K562 (cell line): Measurements from ENCODE around the gene TNIP1. TPM values are rescaled to one million over a fixed set of nuclear protein-coding genes. Genes with fewer than 3 reads are reported as not detected.
A peak's percentile ranks its signal among the peaks of the same experiment; 100 is the strongest.

Experiments used
- ARID4B ChIP-seq: sonication (generic); formaldehyde crosslinking; IDR thresholded peaks from 2 replicates; pipeline ENCODE4 v1.8.0; 2022; ENCODE audit warnings: mild to moderate bottlenecking, missing genetic modification reagents
- C11orf30 ChIP-seq: fragments of 450-650 bp; IDR thresholded peaks from 2 replicates; pipeline ENCODE4 v1.6.1; 2016; ENCODE audit warnings: low read depth, mild to moderate bottlenecking
- ESRRA ChIP-seq: fragments of 450-650 bp; IDR thresholded peaks from 2 replicates; pipeline ENCODE4 v1.6.1; 2014; ENCODE audit warnings: low read depth, mild to moderate bottlenecking, moderate library complexity, borderline replicate concordance
- ETS1 ChIP-seq: conservative IDR thresholded peaks from 2 replicates; pipeline ENCODE4 v1.6.1; 2011; ENCODE audit warnings: low read depth, mild to moderate bottlenecking, low read length; ENCODE audit not compliant: control insufficient read depth
- ETV5 ChIP-seq: sonication (generic); formaldehyde crosslinking; IDR thresholded peaks from 2 replicates; pipeline ENCODE4 v1.4.0; 2020; ENCODE audit warnings: low read depth, mild to moderate bottlenecking, missing genetic modification reagents
- MEIS2 ChIP-seq: fragments of 450-650 bp; IDR thresholded peaks from 2 replicates; pipeline ENCODE4 v1.6.1; 2014; ENCODE audit warnings: mild to moderate bottlenecking; ENCODE audit not compliant: partially characterized antibody
- NFIX ChIP-seq: fragments of 250-450 bp; sonication (Bioruptor Pico); IDR thresholded peaks from 2 replicates; pipeline ENCODE4 v1.4.0; 2020; ENCODE audit warnings: low read depth, mild to moderate bottlenecking, moderate library complexity
- POLR2B ChIP-seq: fragments of 450-650 bp; IDR thresholded peaks from 2 replicates; pipeline ENCODE4 v1.6.1; 2018; ENCODE audit warnings: low read depth; ENCODE audit not compliant: partially characterized antibody
- RB1 ChIP-seq: fragments of 450-650 bp; IDR thresholded peaks from 2 replicates; pipeline ENCODE4 v1.6.1; 2017; ENCODE audit warnings: low read depth, mild to moderate bottlenecking
- RBFOX2 ChIP-seq: fragments of 200-400 bp; formaldehyde crosslinking; IDR thresholded peaks from 2 replicates; pipeline ENCODE4 v1.6.1; 2017; ENCODE audit warnings: low read depth, mild to moderate bottlenecking, low read length, moderate library complexity
- RBM25 ChIP-seq: fragments of 200-400 bp; formaldehyde crosslinking; IDR thresholded peaks from 2 replicates; pipeline ENCODE4 v1.6.1; 2018; ENCODE audit warnings: low read length, low read depth, moderate library complexity; ENCODE audit not compliant: severe bottlenecking
- SIN3A ChIP-seq, 2 experiments: fragments of 150-350 bp in 1 of 2; IDR thresholded peaks; 2 replicates each; pipeline ENCODE4 v1.6.1; 2011 to 2016; ENCODE audit warnings: borderline replicate concordance in 2 of 2, low read depth in 2 of 2, low read length in 2 of 2, mild to moderate bottlenecking in 2 of 2, moderate library complexity in 2 of 2; ENCODE audit not compliant: control insufficient read depth in 1 of 2
- SIN3B ChIP-seq: fragments of 450-650 bp; IDR thresholded peaks from 2 replicates; pipeline ENCODE4 v1.6.1; 2017; ENCODE audit warnings: low read depth, mild to moderate bottlenecking, moderate library complexity
- TBP ChIP-seq: optimal IDR thresholded peaks from 2 replicates; pipeline ENCODE3; 2011; ENCODE audit warnings: low read depth, low read length, improper control_type of control experiment
- TEAD1 ChIP-seq, 2 experiments: fragments of 450-650 bp in 1 of 2; sonication (generic) in 1 of 2; formaldehyde crosslinking; IDR thresholded peaks; 2 replicates each; pipeline versions ENCODE4 v1.4.0 to v1.8.0; 2020 to 2022; ENCODE audit warnings: mild to moderate bottlenecking in 2 of 2, missing genetic modification reagents in 1 of 2
- ZNF134 ChIP-seq: fragments of 250-450 bp; sonication (Bioruptor Pico); conservative IDR thresholded peaks from 2 replicates; pipeline ENCODE4 v1.4.0; 2020
- ZNF639 ChIP-seq, 2 experiments: fragments of 200-800 bp in 1 of 2; sonication (Bioruptor generic) in 1 of 2; sonication (generic) in 1 of 2; formaldehyde crosslinking in 1 of 2; IDR thresholded peaks in 1 of 2; conservative IDR thresholded peaks in 1 of 2; 2 replicates each; pipeline versions ENCODE4 v1.5.0 to v1.6.1; 2016 to 2020; ENCODE audit warnings: missing compliant biosample characterization in 1 of 2, missing genetic modification characterization in 1 of 2, missing genetic modification reagents in 1 of 2
- polyA plus RNA-seq, 8 experiments: library from polyadenylated mRNA; depleted of rRNA in 4 of 8; stranded (reverse) in 5 of 8; unstranded in 3 of 8; fragments of >200 nt; fragmentation: Nextera tagmentation in 2 of 8; fragmentation: Illumina TruSeq in 1 of 8; extraction: Ambion mirVana in 2 of 8; extraction: Trizol in 1 of 8; gene quantifications; 2 replicates each; pipeline versions ENCODE4 v1.2.1 to v1.2.3, GENCODE V29; 2011 to 2014; ENCODE audit warnings: inconsistent platforms in 1 of 8, missing spikeins in 1 of 8
- total RNA-seq, 7 experiments: library from RNA; depleted of rRNA in 6 of 7; stranded (reverse); fragments of >200 nt in 6 of 7; fragmentation: Illumina TruSeq in 2 of 7; extraction: Trizol in 2 of 7; gene quantifications; 2 replicates each; pipeline versions ENCODE4 v1.2.1 to v1.2.3, GENCODE V29; 2011 to 2021; ENCODE audit warnings: low replicate concordance in 1 of 7

The TNIP1 gene
- total and polyA plus RNA-seq, 9 of the 15 experiments (the other 6 are each of a cell fraction or from before 2014, with no cell fraction given), result 0.46 to 41.0 (median 24.6) TPM

GRCh38 chr5:151080613-151081430 lies at the start of gene TNIP1 (continued):
- TF ChIP-seq TBP, result peak; percentile 48
- TF ChIP-seq ETS1, result peak; percentile 51; the same call in 1 of the 2 replicates
- peak; percentile 100 for TF ChIP-seq RBM25
- TF ChIP-seq SIN3A (IDR thresholded peaks at IDR 0.05; ENCODE audit: borderline replicate concordance in 2 of 2, control insufficient read depth in 1 of 2, low read depth in 2 of 2, low read length in 2 of 2), result peak in 1 of 2 experiments; percentile 72; a peak in 1 of 4 replicates
- no peak for TF ChIP-seq ZNF134
- peak; percentile 72 for TF ChIP-seq POLR2B
- TF ChIP-seq SIN3B, result peak; percentile 33; the same call in 1 of the 2 replicates
- peak; percentile 49; the same call in 1 of the 2 replicates for TF ChIP-seq RB1
- TF ChIP-seq NFIX (CRISPR knock-in tag), result peak; percentile 43; the same call in 1 of the 2 replicates
- peak; percentile 96 for TF ChIP-seq RBFOX2
- TF ChIP-seq C11orf30, result 0 out of 2 replicates have a peak, but pooled peaks have one; percentile 32
- TF ChIP-seq ETV5, result peak; percentile 71; the same call in 1 of the 2 replicates
- peak in 1 of 2 experiments; percentile 58; a peak in 2 of 4 replicates for TF ChIP-seq ZNF639 (CRISPR knock-in tag; conservative IDR thresholded peaks at IDR 0.05 in 1 of 2, IDR thresholded peaks at IDR 0.05 in 1 of 2)
- peak; percentile 31 for TF ChIP-seq MEIS2
- peak; percentile 84 for TF ChIP-seq ESRRA
- peak in 1 of 2 experiments; percentile 68; a peak in 3 of 4 replicates for TF ChIP-seq TEAD1 (CRISPR knock-in tag; IDR thresholded peaks at IDR 0.05)
- TF ChIP-seq ARID4B (CRISPR knock-in tag), result peak; percentile 88
